Pancreas (tissue), 10 donors: Measurements from ENCODE around the gene CSTA. TPM values are rescaled to one million over a fixed set of nuclear protein-coding genes. Genes with fewer than 3 reads are reported as not detected.

Experiments used
- ATAC-seq, 4 donors: fragments of 200-7000 bp; cut with Tn5 transposase; one replicate each; pipeline versions ENCODE4 v1.8.0 to v1.9.1; 2020; ENCODE audit warnings: mild to moderate bottlenecking in 4 of 4, moderate library complexity in 4 of 4
- DNase-seq, 6 donors: peaks; one replicate each; pipeline ENCODE4 v3.0.0-alpha.2; 2020
- FAIRE-seq: peaks from 2 replicates; lab custom pipeline; 2012; peaks lifted over from hg19 to GRCh38; lab: Jason Lieb, UNC
- H3K27ac ChIP-seq, 4 donors: fragments of 200-600 bp; sonication (generic); 1 replicate in 3 of 4; 2 replicates in 1 of 4; pipeline versions ENCODE4 v1.5.0 to v1.8.0; 2020
- H3K27me3 ChIP-seq, 4 donors: fragments of 200-600 bp; one replicate each; pipeline ENCODE4 v1.8.0; 2021
- H3K36me3 ChIP-seq, 3 donors: fragments of 200-600 bp; sonication (generic) in 1 of 3; one replicate each; pipeline versions ENCODE4 v1.5.0 to v1.8.0; 2020 to 2021
- H3K4me1 ChIP-seq, 3 donors: fragments of 200-600 bp; one replicate each; pipeline ENCODE4 v1.8.0; 2021
- H3K4me3 ChIP-seq, 4 donors: fragments of 200-600 bp; sonication (generic) in 2 of 4; one replicate each; pipeline versions ENCODE4 v1.5.0 to v1.8.0; 2020 to 2021
- H3K9me3 ChIP-seq, 4 donors: fragments of 200-600 bp; one replicate each; pipeline ENCODE4 v1.8.0; 2021
- WGBS, 2 donors: extraction: QIAGEN DNeasy Blood & Tissue Kit; methylation state at CpG; one replicate each; pipeline ENCODE4 v1.1.7; 2013; 5-methylcytosine and 5-hydroxymethylcytosine counted together
- intact Hi-C, 3 donors: fragments of 100-400 bp; cut with DNase I; formaldehyde crosslinking; loops; one replicate each; pipeline versions ENCODE4 v1.11.1 to v1.14.2; 2022
- polyA plus RNA-seq, 2 donors: library from polyadenylated mRNA; stranded (reverse); fragments of 200-250 nt; gene quantifications; one replicate each; pipeline ENCODE4 v1.2.3, GENCODE V29; 2013
- total RNA-seq, 6 donors: library from RNA; stranded (reverse); fragmentation: NEBNext Ultra II Directional in 4 of 6; extraction: Animal tissue kit (Norgen Biotek cat#: 25700) in 4 of 6; gene quantifications; one replicate each; pipeline versions ENCODE4 v1.2.1 to v1.2.4, GENCODE V29; 2021 to 2023
- TF ChIP-seq, protein P1 (sequence below), 4 donors: fragments of 200-600 bp; sonication (generic) in 3 of 4; IDR thresholded peaks; one replicate each; pipeline versions ENCODE4 v1.5.0 to v1.8.0; 2021; ENCODE audit warnings: antibody characterized with exemption in 4 of 4
- donor health status: healthy with polysubstance abuse.
- donor health status: DM: no; HTN: no; CAD: no; lungs with moderate emphysema.
- donor health status: DM: no; HTN: no; CAD: no.
- donor health status: control.
- donor health status: control.
- donor health status: Bipolar disorder and iron deficiency.
- donor health status: DM: yes; HTN: yes; CAD: no.
- donor health status: DM: no; HTN: no; CAD: no.
- donor health status: DM: no; HTN: no; CAD: no.
- donor health status: DM: yes; HTN: yes; CAD: no.

The CSTA gene
- total and polyA plus RNA-seq, 8 donors = 0.63 to 3.7 (median 1.7) TPM; not detected in 2

DNA sequence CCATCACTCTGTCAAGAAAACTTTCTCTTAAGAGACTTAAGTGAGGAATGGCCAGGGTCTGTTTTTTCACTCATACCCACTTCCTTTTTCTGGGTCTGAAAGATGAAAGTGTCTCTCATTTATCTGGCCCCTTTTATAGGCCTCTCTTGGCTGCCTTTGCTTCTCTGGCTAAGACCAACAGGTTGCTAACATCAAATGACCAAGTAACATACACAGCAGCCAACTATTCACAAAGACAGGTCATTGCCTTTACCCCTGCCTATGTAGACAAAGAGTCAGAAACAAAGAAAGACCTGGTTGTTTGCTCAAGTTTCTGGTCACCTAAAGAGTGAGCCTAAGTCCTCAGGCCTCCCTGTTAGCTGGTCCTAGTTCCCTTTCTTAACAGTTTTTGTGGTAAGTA, 24.0 kb upstream of the CSTA start:
- no peak for FAIRE-seq
- Histone ChIP-seq H3K36me3 (no peaks in the 10 kb centered on the region), H3K4me3 (no peak overlapping the region), H3K27ac (no peak overlapping the region), H3K4me1 (peaks cover 4 to 7% (median 4%) of the 10 kb centered on the region in 3 donors), H3K27me3 (no peaks in the 10 kb centered on the region), H3K9me3 (no peaks in the 10 kb centered on the region)
- no peak for ATAC-seq
- intact Hi-C loops = loop anchor here in 1 of 3 donors (10.0 kb wide), 1 partner anchor 54 kb away; no protein-coding TSS in a partner anchor
- TF ChIP-seq, protein P1, sequence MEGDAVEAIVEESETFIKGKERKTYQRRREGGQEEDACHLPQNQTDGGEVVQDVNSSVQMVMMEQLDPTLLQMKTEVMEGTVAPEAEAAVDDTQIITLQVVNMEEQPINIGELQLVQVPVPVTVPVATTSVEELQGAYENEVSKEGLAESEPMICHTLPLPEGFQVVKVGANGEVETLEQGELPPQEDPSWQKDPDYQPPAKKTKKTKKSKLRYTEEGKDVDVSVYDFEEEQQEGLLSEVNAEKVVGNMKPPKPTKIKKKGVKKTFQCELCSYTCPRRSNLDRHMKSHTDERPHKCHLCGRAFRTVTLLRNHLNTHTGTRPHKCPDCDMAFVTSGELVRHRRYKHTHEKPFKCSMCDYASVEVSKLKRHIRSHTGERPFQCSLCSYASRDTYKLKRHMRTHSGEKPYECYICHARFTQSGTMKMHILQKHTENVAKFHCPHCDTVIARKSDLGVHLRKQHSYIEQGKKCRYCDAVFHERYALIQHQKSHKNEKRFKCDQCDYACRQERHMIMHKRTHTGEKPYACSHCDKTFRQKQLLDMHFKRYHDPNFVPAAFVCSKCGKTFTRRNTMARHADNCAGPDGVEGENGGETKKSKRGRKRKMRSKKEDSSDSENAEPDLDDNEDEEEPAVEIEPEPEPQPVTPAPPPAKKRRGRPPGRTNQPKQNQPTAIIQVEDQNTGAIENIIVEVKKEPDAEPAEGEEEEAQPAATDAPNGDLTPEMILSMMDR (IDR thresholded peaks at IDR 0.05) = no peak
- no peak for DNase-seq

DNA sequence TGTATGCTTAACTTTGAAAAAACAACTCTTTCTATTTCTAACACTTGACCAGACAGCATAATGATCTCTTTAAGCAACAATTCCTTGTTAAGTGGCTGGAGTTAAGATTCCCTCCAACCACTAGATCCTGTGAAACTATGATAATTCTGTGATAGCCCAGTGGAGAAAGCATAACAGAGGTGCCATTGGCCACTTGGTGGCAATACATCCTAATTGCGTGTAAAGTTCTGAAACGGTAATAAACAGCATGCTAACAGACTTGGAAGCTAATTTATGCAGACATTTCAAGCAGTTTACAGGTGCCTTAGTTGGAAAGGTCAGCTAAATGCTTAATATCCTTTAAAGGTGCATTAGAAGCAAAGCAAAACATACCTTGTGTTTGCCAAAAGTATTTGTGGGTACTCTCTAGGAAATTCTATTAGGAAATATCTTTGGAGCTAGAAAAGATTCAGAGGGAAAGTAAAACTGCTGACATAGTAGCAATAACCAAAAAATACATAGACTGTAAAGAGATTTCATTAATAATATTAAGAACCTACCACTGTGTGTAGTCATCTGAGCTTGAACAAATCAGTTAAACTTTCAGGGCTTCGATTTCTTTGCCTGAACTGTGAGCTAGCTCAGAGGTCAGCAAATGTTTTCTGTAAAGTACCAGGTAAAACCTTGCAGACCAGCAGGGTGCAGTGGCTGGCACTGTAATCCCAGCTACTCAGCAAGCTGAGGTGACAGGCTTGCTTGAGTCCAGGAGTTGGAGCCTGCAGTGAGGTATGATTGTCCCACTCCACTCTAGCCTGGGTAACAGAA, 19.0 kb upstream of the CSTA start:
- no peaks in the 10 kb centered on the region for H3K27me3 ChIP-seq
- DNase-seq (peak in 4 of 6 donors; percentile 44 to 57 (median 51)), FAIRE-seq (no peak), ATAC-seq (peak; percentile 82 to 94 (median 92))
- no peaks in the 10 kb centered on the region for H3K36me3 ChIP-seq
- no peak overlapping the region for H3K4me3 ChIP-seq
- no peaks in the 10 kb centered on the region for H3K9me3 ChIP-seq
- 5 to 9% methylated on average over 3 of the region's 3 CpGs for WGBS, 2 donors
- intact Hi-C loops = loop anchor here in 1 of 3 donors (10.0 kb wide), 1 partner anchor 49 kb away; no protein-coding TSS in a partner anchor
- TF ChIP-seq, protein P1 (IDR thresholded peaks at IDR 0.05) = peak in 1 of 4 donors; percentile 12
- H3K4me1 ChIP-seq = peaks cover 4 to 24% (median 16%) of the 10 kb centered on the region in 3 donors
- H3K27ac ChIP-seq = peak overlapping the region in 3 of 4 donors; percentile 0 to 41 (median 33)

GRCh38 chr3:122306622-122306953, 18.5 kb upstream of the CSTA start:
- Histone ChIP-seq H3K4me1 (peaks cover 4 to 25% (median 17%) of the 10 kb centered on the region in 3 donors), H3K4me3 (no peak overlapping the region), H3K9me3 (no peaks in the 10 kb centered on the region), H3K27me3 (no peaks in the 10 kb centered on the region), H3K27ac (peak overlapping the region in 3 of 4 donors; percentile 0 to 41 (median 33)), H3K36me3 (no peaks in the 10 kb centered on the region)
- WGBS, 2 donors = 44 to 46% methylated on average over 2 of the region's 2 CpGs
- FAIRE-seq (no peak), ATAC-seq (no peak), DNase-seq (no peak)
- intact Hi-C loops = loop anchor here in 1 of 3 donors (10.0 kb wide), 1 partner anchor 48 kb away; no protein-coding TSS in a partner anchor
- TF ChIP-seq, protein P1 (IDR thresholded peaks at IDR 0.05) = no peak

- H3K4me3 ChIP-seq = no peak overlapping the region
- peaks cover 4 to 25% (median 17%) of the 10 kb centered on the region in 3 donors for H3K4me1 ChIP-seq
- H3K36me3 ChIP-seq = no peaks in the 10 kb centered on the region
- no peaks in the 10 kb centered on the region for H3K27me3 ChIP-seq
- H3K27ac ChIP-seq = no peak overlapping the region
- no peaks in the 10 kb centered on the region for H3K9me3 ChIP-seq
- DNase-seq (no peak), ATAC-seq (no peak), FAIRE-seq (no peak)
- TF ChIP-seq, protein P1 (IDR thresholded peaks at IDR 0.05) = no peak
- intact Hi-C loops = loop anchor here in 1 of 3 donors (10.0 kb wide), 1 partner anchor 48 kb away; no protein-coding TSS in a partner anchor
- 74 to 75% methylated on average over 4 of the region's 4 CpGs for WGBS, 2 donors
Measured at GRCh38 chr3:122307094-122307687, 17.9 kb upstream of the CSTA start.
